ENCODE data around the gene MCU. TPM values are rescaled to one million over a fixed set of nuclear protein-coding genes. Genes with fewer than 3 reads are reported as not detected.
"Not testable (repeated sequence)": the region's sequence is repeated elsewhere in the genome, so short reads cannot be mapped to it uniquely, and the experiment has no call there.

The MCU gene
- total RNA-seq, 1 experiment from 2014 or later: 70.2 TPM

DNA sequence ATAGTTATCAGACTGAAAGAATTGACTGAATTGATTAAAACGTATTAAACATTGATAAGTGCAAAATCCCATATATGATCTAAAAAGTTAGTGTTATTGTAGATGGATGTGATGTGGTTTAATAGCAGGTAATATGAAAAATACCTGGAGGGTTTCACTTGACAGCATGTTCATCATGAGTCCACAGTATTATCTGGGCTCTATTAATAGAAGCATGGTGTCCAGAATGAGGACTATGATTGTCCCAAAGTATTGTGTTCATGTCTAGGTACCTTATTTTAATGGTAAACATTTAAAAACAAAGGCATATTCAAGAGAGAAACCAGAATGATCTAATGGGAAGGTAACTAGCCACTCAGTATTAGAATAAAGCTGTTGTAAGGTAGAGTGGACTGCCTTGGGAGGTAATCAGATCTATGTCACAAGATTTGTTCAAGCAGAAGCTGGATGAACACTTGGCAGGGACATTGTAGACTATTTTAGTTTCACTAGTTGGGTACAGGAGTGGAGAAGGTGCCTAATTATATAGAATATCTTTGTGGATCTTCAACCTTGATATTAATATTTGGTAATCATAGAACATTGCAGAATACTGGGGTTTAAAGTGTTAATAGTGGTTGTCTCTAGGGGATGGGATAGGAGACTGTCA, 43.5 kb downstream of the MCU start:
- CTCF ChIA-PET: interaction anchor here (1.1 to 1.3 kb wide), 2 partner anchors 10 to 29 kb away, joined by 3 to 6 read pairs; no protein-coding TSS in a partner anchor
- Mint-ChIP-seq H3K27ac (ENCODE audit: unreplicated experiment) (peak overlapping the region; percentile 69), H3K27me3 (ENCODE audit: unreplicated experiment) (no peaks in the 10 kb centered on the region), H3K36me3 (ENCODE audit: insufficient read depth, unreplicated experiment) (peaks cover 3% of the 10 kb centered on the region), H3K4me1 (ENCODE audit: low read depth, unreplicated experiment) (peaks cover 57% of the 10 kb centered on the region), H3K9me3 (ENCODE audit: low read depth, unreplicated experiment) (no peaks in the 10 kb centered on the region), H3K4me3 (ENCODE audit: low read depth, unreplicated experiment) (no peak overlapping the region)
- BruUV-seq (replicated peaks): no TSS peak
- no peak for DNase-seq
- TF ChIP-seq CTCF (IDR thresholded peaks at IDR 0.05; ENCODE audit: unreplicated experiment): no peak
- intact Hi-C loops (cut with micrococcal nuclease; ENCODE audit: unreplicated experiment): loop anchor here (5.0 kb wide), 1 partner anchor 47 kb away; no protein-coding TSS in a partner anchor

GRCh38 chr10:72736176-72736827, 44.4 kb downstream of the MCU start:
- BruUV-seq (replicated peaks): no TSS peak
- intact Hi-C loops (cut with micrococcal nuclease; ENCODE audit: unreplicated experiment): loop anchor here (5.0 kb wide), 1 partner anchor 46 kb away; no protein-coding TSS in a partner anchor
- peak; percentile 13 for DNase-seq
- Mint-ChIP-seq H3K36me3 (ENCODE audit: insufficient read depth, unreplicated experiment) (peaks cover 7% of the 10 kb centered on the region), H3K9me3 (ENCODE audit: low read depth, unreplicated experiment) (no peaks in the 10 kb centered on the region), H3K27ac (ENCODE audit: unreplicated experiment) (peak overlapping the region; percentile 69), H3K4me1 (ENCODE audit: low read depth, unreplicated experiment) (peaks cover 63% of the 10 kb centered on the region), H3K27me3 (ENCODE audit: unreplicated experiment) (no peaks in the 10 kb centered on the region), H3K4me3 (ENCODE audit: low read depth, unreplicated experiment) (no peak overlapping the region)
- CTCF ChIA-PET: interaction anchor here (0.5 to 1.3 kb wide), 6 partner anchors 9 to 286 kb away, joined by 3 to 5 read pairs (median 4); no protein-coding TSS in a partner anchor
- no peak for TF ChIP-seq CTCF (IDR thresholded peaks at IDR 0.05; ENCODE audit: unreplicated experiment)

DNA sequence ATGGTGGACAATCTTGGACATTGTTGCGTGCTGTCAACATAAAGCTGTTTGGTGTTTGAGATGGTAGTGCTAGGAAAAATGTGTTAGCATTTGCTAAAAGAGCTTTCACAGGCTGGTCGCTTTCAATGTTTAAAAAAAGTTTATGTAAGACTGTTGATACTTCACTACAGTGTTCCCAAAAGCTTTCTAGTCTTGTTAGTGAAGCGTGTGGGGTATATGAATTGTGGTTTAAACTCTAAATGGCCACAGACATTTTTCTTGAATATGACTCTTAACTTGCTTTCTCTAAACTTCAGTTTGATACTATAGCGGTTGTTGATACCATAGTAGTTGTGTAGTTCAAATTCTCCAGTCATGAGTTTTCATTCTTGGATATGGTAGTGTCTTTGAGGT, 44.9 kb downstream of the MCU start:
- H3K4me3 Mint-ChIP-seq (ENCODE audit: low read depth, unreplicated experiment): no peak overlapping the region
- CTCF ChIA-PET: interaction anchor here (0.5 to 1.1 kb wide), 5 partner anchors 9 to 286 kb away, joined by 3 to 5 read pairs (median 4); no protein-coding TSS in a partner anchor
- no TSS peak for BruUV-seq (replicated peaks)
- H3K4me1 Mint-ChIP-seq (ENCODE audit: low read depth, unreplicated experiment): peaks cover 59% of the 10 kb centered on the region
- H3K27me3 Mint-ChIP-seq (ENCODE audit: unreplicated experiment): no peaks in the 10 kb centered on the region
- intact Hi-C loops (cut with micrococcal nuclease; ENCODE audit: unreplicated experiment): loop anchor here (5.0 kb wide), 1 partner anchor 45 kb away; no protein-coding TSS in a partner anchor
- H3K27ac Mint-ChIP-seq (ENCODE audit: unreplicated experiment): peak overlapping the region; percentile 69
- H3K9me3 Mint-ChIP-seq (ENCODE audit: low read depth, unreplicated experiment): no peaks in the 10 kb centered on the region
- peaks cover 7% of the 10 kb centered on the region for H3K36me3 Mint-ChIP-seq (ENCODE audit: insufficient read depth, unreplicated experiment)
- no peak for DNase-seq
- TF ChIP-seq CTCF (IDR thresholded peaks at IDR 0.05; ENCODE audit: unreplicated experiment): no peak

GRCh38 chr10:72737357-72737756, 45.4 kb downstream of the MCU start:
- H3K4me3 Mint-ChIP-seq (ENCODE audit: low read depth, unreplicated experiment); DNase-seq; BruUV-seq (replicated peaks); H3K27me3 Mint-ChIP-seq (ENCODE audit: unreplicated experiment); H3K36me3 Mint-ChIP-seq (ENCODE audit: insufficient read depth, unreplicated experiment); H3K9me3 Mint-ChIP-seq (ENCODE audit: low read depth, unreplicated experiment): not testable (repeated sequence)
- H3K4me1 Mint-ChIP-seq (ENCODE audit: low read depth, unreplicated experiment): peaks cover 54% of the 10 kb centered on the region
- CTCF ChIA-PET: interaction anchor here (0.6 to 1.4 kb wide), 4 partner anchors 9 to 97 kb away, joined by 3 to 5 read pairs (median 4); no protein-coding TSS in a partner anchor
- peak overlapping the region; percentile 69 for H3K27ac Mint-ChIP-seq (ENCODE audit: unreplicated experiment)
- intact Hi-C loops (cut with micrococcal nuclease; ENCODE audit: unreplicated experiment): loop anchor here (5.0 kb wide), 1 partner anchor 45 kb away; no protein-coding TSS in a partner anchor

Data from Calu3 (cell line).